WTC11 (cell line): ENCODE data around the gene OAS2.

Source experiments
- CTCF ChIP-seq: fragments of 200-600 bp; IDR thresholded peaks from 2 replicates; pipeline ENCODE4 v1.8.0; 2022; ENCODE audit warnings: antibody characterized with exemption
- ETV6 ChIP-seq: sonication (generic); formaldehyde crosslinking; IDR thresholded peaks from 2 replicates; pipeline ENCODE4 v1.8.1; 2022; ENCODE audit warnings: mild to moderate bottlenecking, missing genetic modification reagents
- FOXP4 ChIP-seq: sonication (generic); formaldehyde crosslinking; IDR thresholded peaks from 2 replicates; pipeline ENCODE4 v1.8.0; 2022; ENCODE audit warnings: mild to moderate bottlenecking, missing genetic modification reagents
- JUN ChIP-seq: sonication (generic); formaldehyde crosslinking; IDR thresholded peaks from 2 replicates; pipeline ENCODE4 v1.8.0; 2023; ENCODE audit warnings: mild to moderate bottlenecking, missing genetic modification reagents
- MAX ChIP-seq: sonication (generic); formaldehyde crosslinking; IDR thresholded peaks from 2 replicates; pipeline ENCODE4 v1.8.0; 2022; ENCODE audit warnings: mild to moderate bottlenecking, missing genetic modification reagents
- NR2C2 ChIP-seq: sonication (generic); formaldehyde crosslinking; IDR thresholded peaks from 2 replicates; pipeline ENCODE4 v1.8.0; 2022; ENCODE audit warnings: mild to moderate bottlenecking, missing genetic modification reagents
- SMAD3 ChIP-seq: sonication (generic); formaldehyde crosslinking; IDR thresholded peaks from 2 replicates; pipeline ENCODE4 v1.8.0; 2022; ENCODE audit warnings: missing genetic modification reagents, mild to moderate bottlenecking, borderline replicate concordance
- TCF7 ChIP-seq: sonication (generic); formaldehyde crosslinking; IDR thresholded peaks from 2 replicates; pipeline ENCODE4 v1.8.0; 2022; ENCODE audit warnings: mild to moderate bottlenecking, low read depth, missing genetic modification reagents, moderate library complexity
- ZNF121 ChIP-seq: sonication (generic); formaldehyde crosslinking; IDR thresholded peaks from 2 replicates; pipeline ENCODE4 v1.8.0; 2023; ENCODE audit warnings: missing genetic modification reagents
- TF ChIP-seq, protein P1 (sequence below): sonication (generic); formaldehyde crosslinking; IDR thresholded peaks from 2 replicates; pipeline ENCODE4 v1.8.1; 2022; ENCODE audit warnings: mild to moderate bottlenecking, missing genetic modification reagents, moderate library complexity, borderline replicate concordance
- TF ChIP-seq, protein P2 (sequence below): fragments of 250-450 bp; sonication (Bioruptor Pico); IDR thresholded peaks from 2 replicates; pipeline ENCODE4 v1.9.0; 2021; ENCODE audit warnings: mild to moderate bottlenecking
- TF ChIP-seq, protein P3 (sequence below): fragments of 250-450 bp; sonication (Bioruptor Pico); IDR thresholded peaks from 2 replicates; pipeline ENCODE4 v1.8.0; 2021; ENCODE audit warnings: mild to moderate bottlenecking
- TF ChIP-seq, protein P4 (sequence below): sonication (generic); formaldehyde crosslinking; IDR thresholded peaks from 2 replicates; pipeline ENCODE4 v1.8.1; 2023; ENCODE audit warnings: mild to moderate bottlenecking, missing genetic modification reagents

DNA sequence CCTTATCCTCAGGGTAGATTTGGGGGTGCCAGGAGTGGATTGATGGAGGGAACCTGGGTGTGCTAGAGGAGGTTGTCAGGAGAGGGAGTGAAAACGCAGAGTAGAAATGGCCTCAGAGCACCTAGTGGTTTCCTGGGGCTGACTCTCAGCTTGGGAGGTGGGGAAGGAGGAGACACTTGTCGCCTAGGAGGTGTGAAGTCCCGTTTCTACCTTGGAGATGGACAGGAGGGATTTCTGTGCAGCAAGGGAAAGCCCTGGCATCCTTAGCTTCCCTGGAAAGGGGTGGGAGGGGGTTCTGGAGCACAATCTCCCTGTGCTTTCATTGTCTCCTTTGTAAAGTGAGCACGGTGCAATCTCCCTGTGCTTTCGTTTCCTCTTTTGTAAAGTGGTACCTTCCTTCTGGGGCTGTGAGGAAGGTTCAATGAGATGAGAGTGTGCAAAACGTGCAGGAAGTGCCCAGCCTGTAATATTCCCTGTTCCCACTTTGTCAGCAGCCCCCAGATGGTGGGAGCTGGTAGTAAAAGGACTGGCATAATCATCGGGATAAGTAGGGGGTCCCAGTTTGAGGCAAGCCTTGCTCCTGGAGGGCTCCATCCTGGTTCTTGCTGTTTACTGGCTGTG is 38.4 kb upstream of the OAS2 start:
- TF ChIP-seq TCF7 (CRISPR knock-in tag) = no peak
- no peak for TF ChIP-seq ZNF121 (CRISPR knock-in tag)
- TF ChIP-seq, protein P1, sequence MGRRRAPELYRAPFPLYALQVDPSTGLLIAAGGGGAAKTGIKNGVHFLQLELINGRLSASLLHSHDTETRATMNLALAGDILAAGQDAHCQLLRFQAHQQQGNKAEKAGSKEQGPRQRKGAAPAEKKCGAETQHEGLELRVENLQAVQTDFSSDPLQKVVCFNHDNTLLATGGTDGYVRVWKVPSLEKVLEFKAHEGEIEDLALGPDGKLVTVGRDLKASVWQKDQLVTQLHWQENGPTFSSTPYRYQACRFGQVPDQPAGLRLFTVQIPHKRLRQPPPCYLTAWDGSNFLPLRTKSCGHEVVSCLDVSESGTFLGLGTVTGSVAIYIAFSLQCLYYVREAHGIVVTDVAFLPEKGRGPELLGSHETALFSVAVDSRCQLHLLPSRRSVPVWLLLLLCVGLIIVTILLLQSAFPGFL (CRISPR knock-in tag) = no peak
- TF ChIP-seq, protein P2, sequence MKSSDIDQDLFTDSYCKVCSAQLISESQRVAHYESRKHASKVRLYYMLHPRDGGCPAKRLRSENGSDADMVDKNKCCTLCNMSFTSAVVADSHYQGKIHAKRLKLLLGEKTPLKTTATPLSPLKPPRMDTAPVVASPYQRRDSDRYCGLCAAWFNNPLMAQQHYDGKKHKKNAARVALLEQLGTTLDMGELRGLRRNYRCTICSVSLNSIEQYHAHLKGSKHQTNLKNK (CRISPR knock-in tag) = no peak
- TF ChIP-seq ETV6 = no peak
- no peak for TF ChIP-seq FOXP4 (CRISPR knock-in tag)
- TF ChIP-seq, protein P3, sequence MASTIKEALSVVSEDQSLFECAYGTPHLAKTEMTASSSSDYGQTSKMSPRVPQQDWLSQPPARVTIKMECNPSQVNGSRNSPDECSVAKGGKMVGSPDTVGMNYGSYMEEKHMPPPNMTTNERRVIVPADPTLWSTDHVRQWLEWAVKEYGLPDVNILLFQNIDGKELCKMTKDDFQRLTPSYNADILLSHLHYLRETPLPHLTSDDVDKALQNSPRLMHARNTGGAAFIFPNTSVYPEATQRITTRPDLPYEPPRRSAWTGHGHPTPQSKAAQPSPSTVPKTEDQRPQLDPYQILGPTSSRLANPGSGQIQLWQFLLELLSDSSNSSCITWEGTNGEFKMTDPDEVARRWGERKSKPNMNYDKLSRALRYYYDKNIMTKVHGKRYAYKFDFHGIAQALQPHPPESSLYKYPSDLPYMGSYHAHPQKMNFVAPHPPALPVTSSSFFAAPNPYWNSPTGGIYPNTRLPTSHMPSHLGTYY (CRISPR knock-in tag) = no peak
- TF ChIP-seq CTCF = no peak
- TF ChIP-seq, protein P4, sequence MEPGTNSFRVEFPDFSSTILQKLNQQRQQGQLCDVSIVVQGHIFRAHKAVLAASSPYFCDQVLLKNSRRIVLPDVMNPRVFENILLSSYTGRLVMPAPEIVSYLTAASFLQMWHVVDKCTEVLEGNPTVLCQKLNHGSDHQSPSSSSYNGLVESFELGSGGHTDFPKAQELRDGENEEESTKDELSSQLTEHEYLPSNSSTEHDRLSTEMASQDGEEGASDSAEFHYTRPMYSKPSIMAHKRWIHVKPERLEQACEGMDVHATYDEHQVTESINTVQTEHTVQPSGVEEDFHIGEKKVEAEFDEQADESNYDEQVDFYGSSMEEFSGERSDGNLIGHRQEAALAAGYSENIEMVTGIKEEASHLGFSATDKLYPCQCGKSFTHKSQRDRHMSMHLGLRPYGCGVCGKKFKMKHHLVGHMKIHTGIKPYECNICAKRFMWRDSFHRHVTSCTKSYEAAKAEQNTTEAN = no peak
- TF ChIP-seq NR2C2 (CRISPR knock-in tag) = no peak
- no peak for TF ChIP-seq MAX (CRISPR knock-in tag)
- TF ChIP-seq JUN (CRISPR knock-in tag) = no peak
- no peak for TF ChIP-seq SMAD3
